CD4-positive, alpha-beta T cell treated with Interferon alpha-2 for 1 hour (primary cell): ENCODE results near the gene FPR2.
"Not testable (repeated sequence)": the region's sequence is repeated elsewhere in the genome, so short reads cannot be mapped to it uniquely, and the experiment has no call there.

Experiments
- DNase-seq, 2 donors: peaks; one replicate each; pipeline ENCODE4 v3.0.0-alpha.2; 2020 to 2022

The FPR2 gene

GRCh38 chr19:51760697-51761356 lies at the start of gene FPR2:
Gene FPR2, plus strand, starts transcription at chr19:51761180. Its CDS starts 7,479 bp downstream, at chr19:51768659.
- DNase-seq, result peak in 1 of 2 donors; percentile 18

- no peak for DNase-seq
Measured at GRCh38 chr19:51711702-51712101, 49.3 kb upstream of the FPR2 start.

GRCh38 chr19:51712461-51713081 lies 48.4 kb upstream of the FPR2 start:
- no peak for DNase-seq

GRCh38 chr19:51713319-51714285 lies 47.4 kb upstream of the FPR2 start:
- DNase-seq, result no peak

GRCh38 chr19:51714848-51715247 lies 46.1 kb upstream of the FPR2 start:
- no peak for DNase-seq

GRCh38 chr19:51715850-51716249 lies 45.1 kb upstream of the FPR2 start:
- DNase-seq, result no peak

GRCh38 chr19:51716925-51717324 lies 44.1 kb upstream of the FPR2 start:
- DNase-seq, result no peak

GRCh38 chr19:51719251-51719988 lies 41.6 kb upstream of the FPR2 start:
- DNase-seq, result no peak

- no peak for DNase-seq
Measured at GRCh38 chr19:51721905-51722304, 39.1 kb upstream of the FPR2 start.

- no peak for DNase-seq
Measured at GRCh38 chr19:51722492-51722891, 38.5 kb upstream of the FPR2 start.

- DNase-seq, result no peak
Measured at GRCh38 chr19:51724543-51724942, 36.4 kb upstream of the FPR2 start.

GRCh38 chr19:51726049-51726448 lies 34.9 kb upstream of the FPR2 start:
- no peak for DNase-seq

GRCh38 chr19:51727349-51727880 lies 33.6 kb upstream of the FPR2 start:
- no peak for DNase-seq

- DNase-seq, result no peak
Measured at GRCh38 chr19:51729781-51730180, 31.2 kb upstream of the FPR2 start.

- DNase-seq, result no peak
Measured at GRCh38 chr19:51733742-51734522, 27.0 kb upstream of the FPR2 start.

- DNase-seq, result peak; percentile 5 to 78
Measured at GRCh38 chr19:51735759-51736449, 25.1 kb upstream of the FPR2 start.

GRCh38 chr19:51737389-51737788 lies 23.6 kb upstream of the FPR2 start:
- DNase-seq, result no peak

- DNase-seq, result no peak
Measured at GRCh38 chr19:51737924-51738323, 23.1 kb upstream of the FPR2 start.

GRCh38 chr19:51738523-51738922 lies 22.5 kb upstream of the FPR2 start:
- not testable (repeated sequence) for DNase-seq

GRCh38 chr19:51739466-51740213 lies 21.3 kb upstream of the FPR2 start:
- no peak for DNase-seq
